Pancreas (tissue), 10 donors: ENCODE data around the gene CAPN8. TPM values are rescaled to one million over a fixed set of nuclear protein-coding genes. Genes with fewer than 3 reads are reported as not detected.

Experiments
- ATAC-seq, 4 donors: fragments of 200-7000 bp; cut with Tn5 transposase; one replicate each; pipeline versions ENCODE4 v1.8.0 to v1.9.1; 2020; ENCODE audit warnings: mild to moderate bottlenecking in 4 of 4, moderate library complexity in 4 of 4
- DNase-seq, 6 donors: peaks; one replicate each; pipeline ENCODE4 v3.0.0-alpha.2; 2020
- FAIRE-seq: peaks from 2 replicates; lab custom pipeline; 2012; peaks lifted over from hg19 to GRCh38; lab: Jason Lieb, UNC
- H3K27ac ChIP-seq, 4 donors: fragments of 200-600 bp; sonication (generic); 1 replicate in 3 of 4; 2 replicates in 1 of 4; pipeline versions ENCODE4 v1.5.0 to v1.8.0; 2020
- H3K27me3 ChIP-seq, 4 donors: fragments of 200-600 bp; one replicate each; pipeline ENCODE4 v1.8.0; 2021
- H3K36me3 ChIP-seq, 3 donors: fragments of 200-600 bp; sonication (generic) in 1 of 3; one replicate each; pipeline versions ENCODE4 v1.5.0 to v1.8.0; 2020 to 2021
- H3K4me1 ChIP-seq, 3 donors: fragments of 200-600 bp; one replicate each; pipeline ENCODE4 v1.8.0; 2021
- H3K4me3 ChIP-seq, 4 donors: fragments of 200-600 bp; sonication (generic) in 2 of 4; one replicate each; pipeline versions ENCODE4 v1.5.0 to v1.8.0; 2020 to 2021
- H3K9me3 ChIP-seq, 4 donors: fragments of 200-600 bp; one replicate each; pipeline ENCODE4 v1.8.0; 2021
- CTCF ChIP-seq, 4 donors: fragments of 200-600 bp; sonication (generic) in 3 of 4; IDR thresholded peaks; one replicate each; pipeline versions ENCODE4 v1.5.0 to v1.8.0; 2021; ENCODE audit warnings: antibody characterized with exemption in 4 of 4
- WGBS, 2 donors: extraction: QIAGEN DNeasy Blood & Tissue Kit; methylation state at CpG; one replicate each; pipeline ENCODE4 v1.1.7; 2013; 5-methylcytosine and 5-hydroxymethylcytosine counted together
- intact Hi-C, 3 donors: fragments of 100-400 bp; cut with DNase I; formaldehyde crosslinking; loops; one replicate each; pipeline versions ENCODE4 v1.11.1 to v1.14.2; 2022
- polyA plus RNA-seq, 2 donors: library from polyadenylated mRNA; stranded (reverse); fragments of 200-250 nt; gene quantifications; one replicate each; pipeline ENCODE4 v1.2.3, GENCODE V29; 2013
- total RNA-seq, 6 donors: library from RNA; stranded (reverse); fragmentation: NEBNext Ultra II Directional in 4 of 6; extraction: Animal tissue kit (Norgen Biotek cat#: 25700) in 4 of 6; gene quantifications; one replicate each; pipeline versions ENCODE4 v1.2.1 to v1.2.4, GENCODE V29; 2021 to 2023
- donor health status: healthy with polysubstance abuse.
- donor health status: DM: no; HTN: no; CAD: no; lungs with moderate emphysema.
- donor health status: DM: no; HTN: no; CAD: no.
- donor health status: control.
- donor health status: control.
- donor health status: Bipolar disorder and iron deficiency.
- donor health status: DM: yes; HTN: yes; CAD: no.
- donor health status: DM: no; HTN: no; CAD: no.
- donor health status: DM: no; HTN: no; CAD: no.
- donor health status: DM: yes; HTN: yes; CAD: no.

The CAPN8 gene
- total and polyA plus RNA-seq, 8 donors: 0.67 to 12.5 (median 1.9) TPM

DNA sequence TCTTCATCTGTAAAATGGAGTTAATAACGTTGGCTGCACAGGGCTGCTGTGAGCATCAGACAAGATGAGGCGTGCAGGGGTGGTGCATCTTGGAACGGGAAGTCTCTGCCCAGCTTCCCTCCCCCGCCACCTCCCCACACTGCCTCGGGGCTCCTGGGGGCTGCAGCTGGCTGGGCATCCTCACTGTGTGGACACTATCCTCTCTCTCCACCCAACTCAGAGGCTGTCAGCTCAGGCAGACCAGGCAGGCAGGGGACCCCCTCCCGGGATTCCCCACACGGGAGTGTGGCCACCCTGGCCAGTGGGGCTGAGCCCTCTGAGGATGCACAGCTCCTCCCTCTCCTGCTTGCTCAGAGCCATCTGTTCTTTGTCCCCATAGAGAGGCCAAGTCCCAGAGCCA lies 149.6 kb downstream of the CAPN8 start:
- WGBS, 2 donors: 69 to 76% methylated on average over 7 of the region's 7 CpGs
- DNase-seq: no peak
- intact Hi-C loops: no loop called here
- Histone ChIP-seq H3K9me3 (no peaks in the 10 kb centered on the region), H3K36me3 (no peaks in the 10 kb centered on the region), H3K27ac (no peak overlapping the region), H3K4me3 (no peak overlapping the region), H3K4me1 (no peaks in the 10 kb centered on the region), H3K27me3 (no peaks in the 10 kb centered on the region)
- no peak for FAIRE-seq
- ATAC-seq: no peak
- no peak for TF ChIP-seq CTCF (IDR thresholded peaks at IDR 0.05)

GRCh38 chr1:223515421-223515820 lies 150.1 kb downstream of the CAPN8 start:
- no peaks in the 10 kb centered on the region for H3K9me3 ChIP-seq
- H3K27me3 ChIP-seq: no peaks in the 10 kb centered on the region
- H3K36me3 ChIP-seq: no peaks in the 10 kb centered on the region
- FAIRE-seq (no peak), DNase-seq (no peak), ATAC-seq (no peak)
- 77 to 81% methylated on average over 5 of the region's 5 CpGs for WGBS, 2 donors
- intact Hi-C loops: no loop called here
- H3K4me1 ChIP-seq: no peaks in the 10 kb centered on the region
- no peak overlapping the region for H3K27ac ChIP-seq
- no peak overlapping the region for H3K4me3 ChIP-seq
- TF ChIP-seq CTCF (IDR thresholded peaks at IDR 0.05): no peak

DNA sequence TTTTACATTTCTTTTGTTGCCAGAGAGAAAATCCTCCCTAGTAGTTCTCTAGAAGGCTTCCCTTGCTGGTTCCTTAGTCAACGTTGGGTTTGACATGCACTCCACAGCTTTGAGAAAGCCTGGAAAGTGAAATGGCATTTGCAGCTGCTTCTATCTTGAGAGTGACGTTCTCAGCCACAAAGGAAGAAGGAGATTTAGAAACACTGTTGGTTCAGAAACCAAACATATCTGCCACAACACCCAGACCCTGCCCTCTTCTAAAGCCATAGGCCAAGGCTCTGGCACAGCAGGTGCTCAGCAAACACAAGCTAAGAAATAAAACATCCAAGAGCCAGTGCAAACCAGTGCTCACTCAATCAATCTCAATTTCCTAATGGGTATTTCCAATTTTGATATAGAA lies 150.9 kb downstream of the CAPN8 start:
- no peaks in the 10 kb centered on the region for H3K9me3 ChIP-seq
- intact Hi-C loops: no loop called here
- 28 to 29% methylated on average over 2 of the region's 2 CpGs for WGBS, 2 donors
- no peak overlapping the region for H3K4me3 ChIP-seq
- DNase-seq (no peak), ATAC-seq (peak in 1 of 4 donors; percentile 43), FAIRE-seq (no peak)
- H3K4me1 ChIP-seq: no peaks in the 10 kb centered on the region
- no peak overlapping the region for H3K27ac ChIP-seq
- H3K27me3 ChIP-seq: no peaks in the 10 kb centered on the region
- no peaks in the 10 kb centered on the region for H3K36me3 ChIP-seq
- no peak for TF ChIP-seq CTCF (IDR thresholded peaks at IDR 0.05)

DNA sequence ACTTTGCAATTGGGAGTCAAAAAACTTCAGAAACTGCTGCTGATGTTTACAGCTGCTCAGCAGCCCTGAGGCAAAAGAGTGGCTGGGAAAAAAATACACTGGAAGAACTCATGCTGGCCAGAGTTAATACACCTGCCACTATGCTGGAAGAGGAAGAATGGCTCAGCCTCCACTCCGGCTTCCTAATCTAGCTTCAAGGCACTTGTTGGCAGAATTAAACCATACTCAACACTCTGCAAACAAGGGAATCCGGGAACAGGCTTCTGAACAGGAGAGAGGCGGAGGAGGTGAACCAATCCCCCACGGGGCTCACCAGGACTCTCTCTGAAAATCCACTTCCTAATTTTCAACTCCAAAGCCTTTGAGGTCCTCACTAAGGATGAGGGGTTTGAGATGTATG lies 152.2 kb downstream of the CAPN8 start:
- WGBS, 2 donors: 38% methylated on average over 4 of the region's 4 CpGs
- H3K27ac ChIP-seq: no peak overlapping the region
- FAIRE-seq: no peak
- no peak for DNase-seq
- intact Hi-C loops: no loop called here
- no peak overlapping the region for H3K4me3 ChIP-seq
- no peaks in the 10 kb centered on the region for H3K36me3 ChIP-seq
- H3K4me1 ChIP-seq: no peaks in the 10 kb centered on the region
- TF ChIP-seq CTCF (IDR thresholded peaks at IDR 0.05): no peak
- no peaks in the 10 kb centered on the region for H3K9me3 ChIP-seq
- H3K27me3 ChIP-seq: no peaks in the 10 kb centered on the region
- no peak for ATAC-seq

GRCh38 chr1:223512057-223512456 lies 153.4 kb downstream of the CAPN8 start:
- no peak overlapping the region for H3K27ac ChIP-seq
- no peaks in the 10 kb centered on the region for H3K27me3 ChIP-seq
- 88 to 91% methylated on average over 6 of the region's 6 CpGs for WGBS, 2 donors
- no peak for TF ChIP-seq CTCF (IDR thresholded peaks at IDR 0.05)
- FAIRE-seq (no peak), ATAC-seq (no peak), DNase-seq (no peak)
- H3K36me3 ChIP-seq: no peaks in the 10 kb centered on the region
- no peaks in the 10 kb centered on the region for H3K9me3 ChIP-seq
- no peaks in the 10 kb centered on the region for H3K4me1 ChIP-seq
- intact Hi-C loops: no loop called here
- H3K4me3 ChIP-seq: no peak overlapping the region
